Measurements from ENCODE around the gene SCN4B. TPM values are rescaled to one million over a fixed set of nuclear protein-coding genes. Genes with fewer than 3 reads are reported as not detected.
"Not testable (repeated sequence)": the region's sequence is repeated elsewhere in the genome, so short reads cannot be mapped to it uniquely, and the experiment has no call there.

Gene SCN4B
- total RNA-seq, 1 donor from 2014 or later = 2.9 TPM

GRCh38 chr11:118186346-118187107 is 33.9 kb upstream of the SCN4B start:
- no peaks in the 10 kb centered on the region for H3K4me1 Mint-ChIP-seq (ENCODE audit: low read depth, unreplicated experiment)

GRCh38 chr11:118184784-118185579 is 32.4 kb upstream of the SCN4B start:
- H3K27ac Mint-ChIP-seq (ENCODE audit: unreplicated experiment) = no peak overlapping the region
- H3K27me3 Mint-ChIP-seq (ENCODE audit: unreplicated experiment) = peaks cover 4% of the 10 kb centered on the region
- TF ChIP-seq CTCF (IDR thresholded peaks at IDR 0.05; ENCODE audit: partially characterized antibody, unreplicated experiment) = no peak
- DNase-seq = no peak
- peaks cover 2% of the 10 kb centered on the region for H3K9me3 Mint-ChIP-seq (ENCODE audit: unreplicated experiment)
- peaks cover 5% of the 10 kb centered on the region for H3K36me3 Mint-ChIP-seq (ENCODE audit: unreplicated experiment)
- peaks cover 5% of the 10 kb centered on the region for H3K4me1 Mint-ChIP-seq (ENCODE audit: low read depth, unreplicated experiment)
- no peak overlapping the region for H3K4me3 Mint-ChIP-seq (ENCODE audit: unreplicated experiment)

More at GRCh38 chr11:118186346-118187107, 33.9 kb upstream of the SCN4B start:
- H3K27me3 Mint-ChIP-seq (ENCODE audit: unreplicated experiment) = peaks cover 4% of the 10 kb centered on the region
- peaks cover 6% of the 10 kb centered on the region for H3K9me3 Mint-ChIP-seq (ENCODE audit: unreplicated experiment)
- H3K27ac Mint-ChIP-seq (ENCODE audit: unreplicated experiment) = no peak overlapping the region
- H3K4me3 Mint-ChIP-seq (ENCODE audit: unreplicated experiment) = no peak overlapping the region
- peaks cover 9% of the 10 kb centered on the region for H3K36me3 Mint-ChIP-seq (ENCODE audit: unreplicated experiment)
- no peak for DNase-seq
- TF ChIP-seq CTCF (IDR thresholded peaks at IDR 0.05; ENCODE audit: partially characterized antibody, unreplicated experiment) = no peak

GRCh38 chr11:118183691-118184090 is 31.1 kb upstream of the SCN4B start:
- H3K9me3 Mint-ChIP-seq (ENCODE audit: unreplicated experiment); H3K27ac Mint-ChIP-seq (ENCODE audit: unreplicated experiment); H3K4me1 Mint-ChIP-seq (ENCODE audit: low read depth, unreplicated experiment); H3K27me3 Mint-ChIP-seq (ENCODE audit: unreplicated experiment); H3K36me3 Mint-ChIP-seq (ENCODE audit: unreplicated experiment); DNase-seq: not testable (repeated sequence)
- peak overlapping the region; percentile 35 for H3K4me3 Mint-ChIP-seq (ENCODE audit: unreplicated experiment)

GRCh38 chr11:118180300-118180703 is 27.7 kb upstream of the SCN4B start:
- TF ChIP-seq CTCF (IDR thresholded peaks at IDR 0.05; ENCODE audit: partially characterized antibody, unreplicated experiment) = no peak
- DNase-seq = peak; percentile 65
- Mint-ChIP-seq H3K27me3 (ENCODE audit: unreplicated experiment) (peaks cover 8% of the 10 kb centered on the region), H3K9me3 (ENCODE audit: unreplicated experiment) (peaks cover 2% of the 10 kb centered on the region), H3K4me3 (ENCODE audit: unreplicated experiment) (peak overlapping the region; percentile 19), H3K27ac (ENCODE audit: unreplicated experiment) (no peak overlapping the region), H3K36me3 (ENCODE audit: unreplicated experiment) (peaks cover 5% of the 10 kb centered on the region), H3K4me1 (ENCODE audit: low read depth, unreplicated experiment) (peaks cover 16% of the 10 kb centered on the region)

- Mint-ChIP-seq H3K36me3 (ENCODE audit: unreplicated experiment) (no peaks in the 10 kb centered on the region), H3K4me1 (ENCODE audit: low read depth, unreplicated experiment) (peaks cover 16% of the 10 kb centered on the region), H3K9me3 (ENCODE audit: unreplicated experiment) (peaks cover 3% of the 10 kb centered on the region), H3K27ac (ENCODE audit: unreplicated experiment) (no peak overlapping the region), H3K27me3 (ENCODE audit: unreplicated experiment) (peaks cover 6% of the 10 kb centered on the region), H3K4me3 (ENCODE audit: unreplicated experiment) (no peak overlapping the region)
- DNase-seq = no peak
- TF ChIP-seq CTCF (IDR thresholded peaks at IDR 0.05; ENCODE audit: partially characterized antibody, unreplicated experiment) = no peak
Measured at GRCh38 chr11:118176778-118177134, 24.1 kb upstream of the SCN4B start.

All from glutamatergic neuron (in vitro differentiated cells).